ENCODE results near the gene CFAP90.

- TF ChIP-seq POLR2AphosphoS5 (IDR thresholded peaks at IDR 0.05), result no peak
- no peak for TF ChIP-seq CTCF (IDR thresholded peaks at IDR 0.05)
- TF ChIP-seq EP300 (IDR thresholded peaks at IDR 0.05), result no peak
Observed at GRCh38 chr5:7842531-7842930, 8.4 kb downstream of the CFAP90 start.

Measured in sigmoid colon (tissue), 4 donors.